GF-D8 (cell line): ENCODE measurements around the gene AHCTF1.

Source experiments
- DNase-seq: peaks from one replicate; lab custom pipeline; 2025; lab: John Stamatoyannopoulos, UW

AHCTF1 gene

DNA sequence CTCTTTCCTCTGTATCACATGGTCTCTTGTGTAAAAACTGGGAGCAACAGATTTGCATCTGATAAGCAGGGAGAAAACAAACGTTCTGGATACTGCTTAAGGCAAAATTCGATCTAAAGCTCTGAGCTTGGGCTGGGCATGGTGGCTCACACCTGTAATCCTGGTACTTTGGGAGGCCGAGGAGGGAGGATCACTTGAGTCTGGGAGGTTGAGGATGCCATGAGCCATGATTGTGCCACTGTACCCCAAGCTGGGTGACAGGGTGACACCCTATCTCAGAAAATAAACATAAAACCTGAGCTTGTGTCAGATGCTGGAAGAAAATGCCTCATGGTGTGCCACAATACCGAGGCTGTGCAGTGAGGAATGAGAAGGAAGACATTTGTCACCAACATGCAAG lies 133.6 kb downstream of the AHCTF1 start:
- no peak for DNase-seq

DNA sequence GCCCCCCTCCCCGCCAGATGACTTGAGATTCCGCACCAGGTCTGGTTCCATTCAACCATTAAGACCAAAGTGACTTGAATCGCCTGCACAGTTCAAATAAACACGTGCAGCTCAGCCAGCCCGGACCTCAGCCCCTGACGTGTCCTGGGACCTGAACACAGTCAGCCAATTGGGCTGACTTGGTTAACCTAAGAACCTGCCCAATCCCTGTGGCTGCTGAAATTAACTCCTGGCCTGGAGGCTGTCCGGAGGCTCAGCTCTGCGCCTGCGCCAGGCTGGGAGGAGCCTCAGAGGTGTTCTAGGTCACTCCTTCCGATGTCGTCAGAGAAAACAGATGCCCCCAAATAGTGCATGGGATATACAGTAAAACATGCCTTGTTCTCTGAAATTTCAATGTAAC lies 134.2 kb downstream of the AHCTF1 start:
- DNase-seq: no peak

GRCh38 chr1:246797157-246797556 lies 134.6 kb downstream of the AHCTF1 start:
- no peak for DNase-seq

GRCh38 chr1:246795906-246796694 lies 135.6 kb downstream of the AHCTF1 start:
- DNase-seq: no peak

- DNase-seq: no peak
Observed at GRCh38 chr1:246794828-246795671, 136.7 kb downstream of the AHCTF1 start.

- no peak for DNase-seq
Observed at GRCh38 chr1:246794048-246794827, 137.5 kb downstream of the AHCTF1 start.

- no peak for DNase-seq
Observed at GRCh38 chr1:246793356-246793896, 138.3 kb downstream of the AHCTF1 start.

GRCh38 chr1:246792603-246793002 lies 139.1 kb downstream of the AHCTF1 start:
- DNase-seq: no peak

GRCh38 chr1:246791303-246791918 lies 140.3 kb downstream of the AHCTF1 start:
- no peak for DNase-seq

- no peak for DNase-seq
Observed at GRCh38 chr1:246790833-246791232, 140.9 kb downstream of the AHCTF1 start.

DNA sequence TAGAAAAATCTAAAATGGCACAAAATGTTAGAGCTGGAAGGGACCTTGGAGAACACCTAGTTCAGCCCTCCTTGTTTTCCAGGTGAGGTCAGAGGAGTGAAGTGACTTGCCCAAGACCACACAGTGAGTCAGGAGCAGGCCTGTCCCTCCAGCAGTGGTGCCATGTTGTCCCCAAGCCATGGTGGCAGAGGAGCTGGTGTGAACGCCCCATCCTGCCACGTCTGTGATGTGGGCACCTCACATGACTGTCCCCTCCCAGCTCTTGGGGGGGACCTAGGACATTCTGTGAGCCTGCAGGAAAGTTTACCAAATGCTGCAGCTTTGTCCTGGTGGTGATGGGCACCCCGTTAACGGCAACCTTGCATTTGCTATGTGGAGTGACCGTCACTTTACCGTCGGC lies 141.4 kb downstream of the AHCTF1 start:
- no peak for DNase-seq

DNA sequence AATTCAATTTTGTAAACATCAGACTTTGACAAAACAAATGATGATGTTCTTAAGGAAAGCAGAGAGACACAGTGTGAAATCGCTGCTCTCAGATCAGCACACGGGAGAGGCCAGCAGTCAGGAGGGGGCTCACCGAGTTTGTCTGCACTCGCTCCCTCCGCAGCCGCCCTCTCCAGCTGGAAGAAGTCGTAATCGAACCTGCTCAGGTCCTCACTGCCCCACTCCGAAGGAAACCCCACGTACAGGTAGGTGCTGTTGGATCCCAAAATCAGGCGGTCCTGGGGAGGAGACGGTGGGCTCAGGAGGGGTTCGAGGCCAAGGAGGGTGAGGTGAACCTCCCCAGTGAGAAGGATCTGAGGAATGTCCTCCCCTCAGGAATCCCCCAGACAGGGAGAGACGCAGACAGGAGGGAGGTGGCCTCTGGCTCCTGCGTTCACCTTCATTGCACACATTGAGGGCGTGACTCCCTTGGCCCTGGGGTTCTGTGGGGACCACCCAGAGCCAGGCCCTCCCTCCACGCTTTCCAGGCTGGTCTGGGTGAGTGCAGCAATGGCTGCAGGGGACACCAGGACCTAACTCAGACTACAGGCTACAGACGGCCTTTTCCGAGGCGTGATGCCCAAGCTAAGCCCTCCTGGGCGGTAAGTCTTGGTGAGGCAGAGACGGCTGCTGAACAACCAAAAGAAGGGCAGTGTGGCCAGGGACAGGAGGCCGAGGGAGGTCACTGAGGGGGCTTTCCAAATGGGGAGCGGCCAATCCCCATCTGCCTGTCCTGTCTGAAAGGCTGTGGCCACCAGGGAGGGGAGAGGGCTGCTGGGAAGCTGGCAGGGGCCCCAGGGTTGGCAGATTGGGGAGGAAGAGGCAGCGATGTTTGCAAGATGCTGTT lies 142.1 kb downstream of the AHCTF1 start:
- no peak for DNase-seq
